Heart left ventricle (tissue), 13 donors: Measurements from ENCODE around the gene RALB.

ENCODE experiments used
- CTCF ChIP-seq, 12 donors: fragments of 200-600 bp; sonication (generic) in 4 of 12; IDR thresholded peaks; one replicate each; pipeline versions ENCODE4 v1.5.0 to v1.8.0; 2018 to 2022; ENCODE audit warnings: antibody characterized with exemption in 12 of 12, mild to moderate bottlenecking in 5 of 12
- POLR2A ChIP-seq, 2 donors: fragments of 450-650 bp; IDR thresholded peaks; one replicate each; pipeline ENCODE4 v1.6.1; 2017; ENCODE audit warnings: antibody characterized with exemption in 2 of 2, mild to moderate bottlenecking in 2 of 2, moderate library complexity in 2 of 2
- donor health status: ischemic (EF 13 %, LVEDD 7.1; RV severe dilation, severe dysfunction).
- donor health status: DM: no; HTN: yes; CAD: no.
- donor health status: DM: no; HTN: no; CAD: no.
- donor health status: ischemic (EF 25% LVEDD 6.9; RV normal size, moderate dysfunction).
- donor health status: ischemic (EF 25% LVEDD 5.7; RV mildly dilated, moderate dysfunction).
- donor health status: ischemic (EF 35%, LVEDD 5.7; RV mildly dilated, moderate dysfunction).
- donor health status: nonischemic (EF 11% LVEDD 7.7; RV severe dilation, severe dysfunction).
- donor health status: DM: yes; HTN: yes; CAD: no.
- donor health status: PGD.
- donor health status: ischemic (EF 29% LVEDD 5.4; RV normal size, mild dysfunction).
- donor health status: nonischemic (EF 23%, LVEDD 6.1; RV moderate dilation, normal function).

- TF ChIP-seq CTCF (IDR thresholded peaks at IDR 0.05) (no peak), POLR2A (IDR thresholded peaks at IDR 0.05) (no peak)
Observed at GRCh38 chr2:120209427-120210269, 43.0 kb upstream of the RALB start.
